Vein endothelial cell (primary cell): ENCODE data around the gene CIT. TPM values are rescaled to one million over a fixed set of nuclear protein-coding genes. Genes with fewer than 3 reads are reported as not detected.

Experiments used
- total RNA-seq: library from RNA; depleted of rRNA; stranded (reverse); fragments of >200 nt; gene quantifications from 2 replicates; pipeline ENCODE4 v1.2.3, GENCODE V29; 2012

Gene CIT, protein sequence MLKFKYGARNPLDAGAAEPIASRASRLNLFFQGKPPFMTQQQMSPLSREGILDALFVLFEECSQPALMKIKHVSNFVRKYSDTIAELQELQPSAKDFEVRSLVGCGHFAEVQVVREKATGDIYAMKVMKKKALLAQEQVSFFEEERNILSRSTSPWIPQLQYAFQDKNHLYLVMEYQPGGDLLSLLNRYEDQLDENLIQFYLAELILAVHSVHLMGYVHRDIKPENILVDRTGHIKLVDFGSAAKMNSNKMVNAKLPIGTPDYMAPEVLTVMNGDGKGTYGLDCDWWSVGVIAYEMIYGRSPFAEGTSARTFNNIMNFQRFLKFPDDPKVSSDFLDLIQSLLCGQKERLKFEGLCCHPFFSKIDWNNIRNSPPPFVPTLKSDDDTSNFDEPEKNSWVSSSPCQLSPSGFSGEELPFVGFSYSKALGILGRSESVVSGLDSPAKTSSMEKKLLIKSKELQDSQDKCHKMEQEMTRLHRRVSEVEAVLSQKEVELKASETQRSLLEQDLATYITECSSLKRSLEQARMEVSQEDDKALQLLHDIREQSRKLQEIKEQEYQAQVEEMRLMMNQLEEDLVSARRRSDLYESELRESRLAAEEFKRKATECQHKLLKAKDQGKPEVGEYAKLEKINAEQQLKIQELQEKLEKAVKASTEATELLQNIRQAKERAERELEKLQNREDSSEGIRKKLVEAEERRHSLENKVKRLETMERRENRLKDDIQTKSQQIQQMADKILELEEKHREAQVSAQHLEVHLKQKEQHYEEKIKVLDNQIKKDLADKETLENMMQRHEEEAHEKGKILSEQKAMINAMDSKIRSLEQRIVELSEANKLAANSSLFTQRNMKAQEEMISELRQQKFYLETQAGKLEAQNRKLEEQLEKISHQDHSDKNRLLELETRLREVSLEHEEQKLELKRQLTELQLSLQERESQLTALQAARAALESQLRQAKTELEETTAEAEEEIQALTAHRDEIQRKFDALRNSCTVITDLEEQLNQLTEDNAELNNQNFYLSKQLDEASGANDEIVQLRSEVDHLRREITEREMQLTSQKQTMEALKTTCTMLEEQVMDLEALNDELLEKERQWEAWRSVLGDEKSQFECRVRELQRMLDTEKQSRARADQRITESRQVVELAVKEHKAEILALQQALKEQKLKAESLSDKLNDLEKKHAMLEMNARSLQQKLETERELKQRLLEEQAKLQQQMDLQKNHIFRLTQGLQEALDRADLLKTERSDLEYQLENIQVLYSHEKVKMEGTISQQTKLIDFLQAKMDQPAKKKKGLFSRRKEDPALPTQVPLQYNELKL (N-terminal part only)
- 11.8 and 23.0 TPM in 2 replicates for total RNA-seq

GRCh38 chr12:119876761-119877638 lies at the start of gene CIT:
Gene CIT, minus strand, starts transcription at chr12:119877320. Its CDS starts 1,152 bp downstream, at chr12:119876168.

DNA sequence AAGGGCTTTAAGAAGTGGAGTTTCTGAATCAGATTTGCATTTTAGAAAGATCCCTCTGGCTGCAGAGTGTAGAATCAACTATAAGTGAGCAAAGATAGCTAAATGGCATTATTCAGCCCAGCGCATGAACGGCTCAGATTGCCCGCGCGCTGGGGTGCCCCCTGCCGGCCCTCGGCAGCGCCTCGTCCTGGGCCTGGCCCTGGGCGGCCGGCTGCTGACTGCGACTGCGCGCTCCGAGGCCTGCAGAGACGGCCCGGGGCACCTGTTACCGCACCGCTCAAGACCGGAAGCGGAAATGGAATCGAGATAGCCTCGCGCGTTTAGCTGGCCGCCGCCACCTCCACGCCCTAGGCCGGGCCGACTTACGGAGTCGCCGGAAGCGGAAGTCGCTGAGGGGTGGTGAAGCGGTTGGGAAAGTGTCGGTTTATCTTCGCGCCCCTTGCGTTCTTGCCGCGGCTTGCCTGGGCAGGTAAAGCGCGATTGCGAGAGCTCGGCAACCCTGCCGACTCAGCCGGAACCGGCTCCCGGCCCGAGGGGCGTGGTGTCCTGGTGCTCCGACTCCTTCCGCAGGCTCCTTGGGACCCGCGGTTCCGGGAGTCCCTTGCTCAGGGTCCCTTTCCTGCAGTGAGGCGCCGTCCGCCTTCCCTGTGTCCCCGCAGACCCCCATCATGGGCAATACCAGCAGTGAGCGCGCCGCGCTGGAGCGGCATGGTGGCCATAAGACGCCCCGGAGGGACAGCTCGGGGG lies 209.4 kb downstream of the CIT start, which contains the start of gene PRKAB1:
Gene PRKAB1 (plus strand): TSS at position 557 of the 747 bp plus-strand sequence. CDS start 112 bp downstream, at position 669.

Other genes with a start within 250 kb of the CIT start
- 21.2 and 22.8 TPM in 2 replicates for gene PRKAB1, start 209.2 kb downstream of the CIT start, total RNA-seq
- gene BICDL1, start 111.9 kb upstream of the CIT start, total RNA-seq = not detected in 2 replicates
- 46.7 and 46.9 TPM in 2 replicates for gene RAB35, start 239.4 kb upstream of the CIT start, total RNA-seq